ENCODE results near the gene DNM3. TPM values are rescaled to one million over a fixed set of nuclear protein-coding genes. Genes with fewer than 3 reads are reported as not detected.

Gene DNM3
- polyA plus RNA-seq, 4 donors = 0.67 to 1.2 (median 0.99) TPM; not detected in 1

DNA sequence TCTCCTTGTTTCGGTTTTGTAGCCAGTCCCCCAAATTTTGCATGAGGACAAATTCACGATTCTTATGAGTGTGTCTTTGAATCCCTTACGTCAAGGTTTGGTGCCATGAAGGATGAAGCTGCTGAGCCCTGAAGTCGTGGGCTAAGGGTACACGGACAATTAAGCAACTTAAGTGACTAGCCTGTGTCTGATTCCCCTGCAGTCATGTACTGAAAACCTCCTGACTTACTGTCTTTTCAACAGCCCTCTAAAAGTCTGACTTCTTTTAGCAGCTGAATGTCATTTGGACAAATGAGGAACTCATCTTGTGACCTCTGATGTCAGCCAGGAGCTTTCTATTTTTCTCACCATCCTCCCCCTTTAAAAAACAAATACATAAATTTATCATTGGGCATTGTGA is 552.1 kb downstream of the DNM3 start:
- H3K4me1 ChIP-seq (ENCODE audit: control insufficient read depth in 3 of 3, insufficient read depth in 2 of 3, low read depth in 1 of 3, low read length in 2 of 3) = peaks cover 0 to 9% (median 3%) of the 10 kb centered on the region in 3 donors
- no peak overlapping the region for H3K4me3 ChIP-seq (ENCODE audit: low read depth in 1 of 3, low read length in 3 of 3)
- H3K9me3 ChIP-seq (ENCODE audit: control insufficient read depth in 2 of 2, insufficient read depth in 1 of 2, low read depth in 1 of 2, low read length in 1 of 2) = no peaks in the 10 kb centered on the region
- FAIRE-seq (no peak), DNase-seq (no peak)
- no peaks in the 10 kb centered on the region for H3K27me3 ChIP-seq (ENCODE audit: control insufficient read depth in 3 of 3, insufficient read depth in 3 of 3, low read length in 3 of 3)
- H3K27ac ChIP-seq (ENCODE audit: low read depth in 1 of 3, low read length in 2 of 3) = peak overlapping the region in 1 of 3 donors; percentile 57
- 84 to 94% (median 89%) methylated on average over 5 of the region's 5 CpGs for WGBS, 3 donors
- H3K36me3 ChIP-seq (ENCODE audit: control insufficient read depth in 3 of 3, insufficient read depth in 2 of 3, low read depth in 1 of 3, low read length in 3 of 3) = no peaks in the 10 kb centered on the region

DNA sequence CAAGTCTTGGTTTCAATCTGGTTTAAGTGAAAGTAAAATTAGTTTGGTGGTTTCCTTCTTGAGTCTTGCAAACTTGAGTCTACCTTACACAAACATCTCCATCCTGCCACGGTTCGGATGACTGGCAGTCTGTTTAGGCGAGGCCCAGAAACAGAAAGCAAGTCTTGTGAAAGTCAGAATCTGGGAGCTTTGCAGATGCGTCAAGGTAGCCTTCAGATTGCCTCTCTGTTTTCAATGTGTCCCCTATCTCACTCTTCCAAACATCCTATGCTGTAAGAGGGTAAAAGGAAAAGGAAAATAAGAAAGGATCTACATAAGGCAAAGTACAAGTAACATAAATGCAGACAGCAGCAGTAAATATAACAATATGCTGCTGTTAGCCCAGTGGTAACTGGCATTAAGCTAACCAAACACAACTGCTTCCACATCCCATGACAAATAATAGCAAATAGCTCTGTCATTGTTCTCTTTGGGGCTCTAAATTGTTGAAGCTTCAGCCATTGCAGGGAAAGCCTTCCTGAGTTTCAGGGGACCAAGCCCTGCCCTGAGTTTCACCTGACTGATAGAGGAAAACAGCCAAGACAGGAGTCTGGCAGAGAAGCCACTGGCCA is 552.9 kb downstream of the DNM3 start:
- Histone ChIP-seq H3K36me3 (ENCODE audit: control insufficient read depth in 3 of 3, insufficient read depth in 2 of 3, low read depth in 1 of 3, low read length in 3 of 3) (no peaks in the 10 kb centered on the region), H3K9me3 (ENCODE audit: control insufficient read depth in 2 of 2, insufficient read depth in 1 of 2, low read depth in 1 of 2, low read length in 1 of 2) (no peaks in the 10 kb centered on the region), H3K27ac (ENCODE audit: low read depth in 1 of 3, low read length in 2 of 3) (peak overlapping the region in 2 of 3 donors; percentile 22 to 51), H3K27me3 (ENCODE audit: control insufficient read depth in 3 of 3, insufficient read depth in 3 of 3, low read length in 3 of 3) (no peaks in the 10 kb centered on the region), H3K4me1 (ENCODE audit: control insufficient read depth in 3 of 3, insufficient read depth in 2 of 3, low read depth in 1 of 3, low read length in 2 of 3) (peaks cover 0 to 12% (median 3%) of the 10 kb centered on the region in 3 donors), H3K4me3 (ENCODE audit: low read depth in 1 of 3, low read length in 3 of 3) (no peak overlapping the region)
- 8 to 26% (median 10%) methylated on average over 4 of the region's 4 CpGs for WGBS, 3 donors
- FAIRE-seq = no peak
- DNase-seq = peak; percentile 65 to 71

DNA sequence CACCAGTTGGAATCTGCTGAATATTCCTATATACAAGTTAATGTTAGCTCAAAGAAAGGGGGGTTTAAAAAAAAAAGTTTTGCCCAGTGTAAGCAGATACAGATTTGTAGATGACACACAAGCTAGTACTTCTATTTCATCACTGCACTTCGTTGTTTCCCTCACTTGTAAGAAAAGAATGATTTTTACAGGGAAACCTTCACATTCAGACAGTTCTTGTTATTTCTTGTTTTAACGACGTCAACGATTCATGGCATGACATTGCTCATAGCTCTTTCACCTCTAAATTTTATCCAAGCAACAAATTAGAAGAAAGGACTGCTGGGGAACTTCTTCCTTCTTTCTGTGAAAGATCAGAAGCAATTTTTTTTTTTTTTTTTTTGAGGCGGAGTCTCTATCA is 553.5 kb downstream of the DNM3 start:
- peaks cover 0 to 18% (median 3%) of the 10 kb centered on the region in 3 donors for H3K4me1 ChIP-seq (ENCODE audit: control insufficient read depth in 3 of 3, insufficient read depth in 2 of 3, low read depth in 1 of 3, low read length in 2 of 3)

DNA sequence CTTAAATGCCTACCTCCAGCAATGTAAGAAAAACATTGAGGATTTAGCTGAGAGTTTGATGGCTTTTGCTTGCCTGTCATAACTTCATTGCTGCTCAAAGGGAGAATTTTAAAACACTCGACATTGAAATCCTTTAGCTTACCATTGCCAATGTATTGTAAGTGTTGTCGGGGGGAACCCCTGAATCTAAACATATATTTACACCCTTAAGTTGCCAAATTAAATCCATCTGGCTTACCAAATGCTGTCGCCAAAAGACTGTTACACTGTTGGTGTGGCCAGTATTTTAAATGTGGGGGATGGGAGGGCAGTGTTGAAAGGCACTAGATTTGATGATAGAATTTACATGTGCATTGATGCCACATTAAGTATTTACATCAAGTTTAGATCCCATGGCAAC is 554.3 kb downstream of the DNM3 start:
- WGBS, 3 donors = 83 to 96% (median 91%) methylated on average over 3 of the region's 3 CpGs
- Histone ChIP-seq H3K9me3 (ENCODE audit: control insufficient read depth in 2 of 2, insufficient read depth in 1 of 2, low read depth in 1 of 2, low read length in 1 of 2) (no peaks in the 10 kb centered on the region), H3K4me3 (ENCODE audit: low read depth in 1 of 3, low read length in 3 of 3) (no peak overlapping the region), H3K36me3 (ENCODE audit: control insufficient read depth in 3 of 3, insufficient read depth in 2 of 3, low read depth in 1 of 3, low read length in 3 of 3) (no peaks in the 10 kb centered on the region), H3K4me1 (ENCODE audit: control insufficient read depth in 3 of 3, insufficient read depth in 2 of 3, low read depth in 1 of 3, low read length in 2 of 3) (peaks cover 0 to 23% (median 3%) of the 10 kb centered on the region in 3 donors), H3K27ac (ENCODE audit: low read depth in 1 of 3, low read length in 2 of 3) (no peak overlapping the region), H3K27me3 (ENCODE audit: control insufficient read depth in 3 of 3, insufficient read depth in 3 of 3, low read length in 3 of 3) (no peaks in the 10 kb centered on the region)
- DNase-seq (no peak), FAIRE-seq (no peak)

More for the DNA sequence above, 553.5 kb downstream of the DNM3 start:
- Histone ChIP-seq H3K9me3 (ENCODE audit: control insufficient read depth in 2 of 2, insufficient read depth in 1 of 2, low read depth in 1 of 2, low read length in 1 of 2) (no peaks in the 10 kb centered on the region), H3K4me3 (ENCODE audit: low read depth in 1 of 3, low read length in 3 of 3) (no peak overlapping the region), H3K36me3 (ENCODE audit: control insufficient read depth in 3 of 3, insufficient read depth in 2 of 3, low read depth in 1 of 3, low read length in 3 of 3) (no peaks in the 10 kb centered on the region), H3K27me3 (ENCODE audit: control insufficient read depth in 3 of 3, insufficient read depth in 3 of 3, low read length in 3 of 3) (no peaks in the 10 kb centered on the region), H3K27ac (ENCODE audit: low read depth in 1 of 3, low read length in 2 of 3) (peak overlapping the region in 2 of 3 donors; percentile 22 to 51)
- FAIRE-seq (no peak), DNase-seq (no peak)
- 84 to 91% (median 91%) methylated on average over 5 of the region's 5 CpGs for WGBS, 3 donors

DNA sequence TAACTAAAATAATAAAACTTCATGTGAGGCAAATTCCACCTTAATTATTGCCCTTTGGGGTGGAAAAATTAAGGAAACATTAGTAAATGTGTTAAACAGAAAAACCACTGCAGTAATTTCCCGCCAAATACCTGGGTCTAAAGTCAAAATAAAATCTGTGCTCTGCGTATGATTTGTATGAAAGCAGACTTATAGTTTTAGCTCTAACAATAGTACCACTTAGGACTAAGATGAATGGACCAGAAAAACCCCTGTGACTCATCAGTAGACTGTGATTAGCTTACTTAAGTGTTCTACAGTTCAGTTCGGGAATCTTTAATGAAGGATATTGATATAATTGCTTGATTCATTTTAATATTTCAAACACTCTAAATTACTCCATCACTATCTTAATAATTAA is 555.9 kb downstream of the DNM3 start:
- H3K4me1 ChIP-seq (ENCODE audit: control insufficient read depth in 3 of 3, insufficient read depth in 2 of 3, low read depth in 1 of 3, low read length in 2 of 3) = peaks cover 0 to 23% (median 0%) of the 10 kb centered on the region in 3 donors
- no peaks in the 10 kb centered on the region for H3K9me3 ChIP-seq (ENCODE audit: control insufficient read depth in 2 of 2, insufficient read depth in 1 of 2, low read depth in 1 of 2, low read length in 1 of 2)
- H3K27ac ChIP-seq (ENCODE audit: low read depth in 1 of 3, low read length in 2 of 3) = no peak overlapping the region
- H3K36me3 ChIP-seq (ENCODE audit: control insufficient read depth in 3 of 3, insufficient read depth in 2 of 3, low read depth in 1 of 3, low read length in 3 of 3) = no peaks in the 10 kb centered on the region
- DNase-seq (no peak), FAIRE-seq (no peak)
- WGBS, 3 donors = 62 to 66% (median 64%) methylated on average over 3 of the region's 3 CpGs
- H3K4me3 ChIP-seq (ENCODE audit: low read depth in 1 of 3, low read length in 3 of 3) = no peak overlapping the region
- H3K27me3 ChIP-seq (ENCODE audit: control insufficient read depth in 3 of 3, insufficient read depth in 3 of 3, low read length in 3 of 3) = no peaks in the 10 kb centered on the region

DNA sequence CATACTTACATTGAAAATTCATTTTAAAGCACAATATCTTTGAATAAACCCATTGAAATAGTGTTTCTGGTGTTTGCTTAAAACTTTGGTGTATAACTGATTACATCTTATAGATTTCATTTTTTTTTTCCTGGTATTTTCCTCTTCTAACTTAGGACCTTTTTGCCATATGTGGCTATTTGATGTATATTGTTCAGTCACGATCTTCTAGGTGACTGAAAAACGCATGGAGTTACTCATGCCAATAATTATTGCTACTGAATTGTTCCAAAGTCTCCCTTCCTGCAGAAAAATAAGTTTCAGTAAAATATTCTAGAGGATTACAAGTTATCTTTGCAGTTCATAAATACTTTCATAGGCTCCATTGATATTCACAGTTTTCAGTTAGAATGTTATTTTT is 556.3 kb downstream of the DNM3 start:
- DNase-seq (no peak), FAIRE-seq (no peak)
- Histone ChIP-seq H3K27ac (ENCODE audit: low read depth in 1 of 3, low read length in 2 of 3) (no peak overlapping the region), H3K4me3 (ENCODE audit: low read depth in 1 of 3, low read length in 3 of 3) (no peak overlapping the region), H3K9me3 (ENCODE audit: control insufficient read depth in 2 of 2, insufficient read depth in 1 of 2, low read depth in 1 of 2, low read length in 1 of 2) (no peaks in the 10 kb centered on the region), H3K36me3 (ENCODE audit: control insufficient read depth in 3 of 3, insufficient read depth in 2 of 3, low read depth in 1 of 3, low read length in 3 of 3) (no peaks in the 10 kb centered on the region), H3K27me3 (ENCODE audit: control insufficient read depth in 3 of 3, insufficient read depth in 3 of 3, low read length in 3 of 3) (no peaks in the 10 kb centered on the region), H3K4me1 (ENCODE audit: control insufficient read depth in 3 of 3, insufficient read depth in 2 of 3, low read depth in 1 of 3, low read length in 2 of 3) (peaks cover 0 to 23% (median 0%) of the 10 kb centered on the region in 3 donors)
- 83 to 85% (median 83%) methylated on average over 2 of the region's 2 CpGs for WGBS, 3 donors

DNA sequence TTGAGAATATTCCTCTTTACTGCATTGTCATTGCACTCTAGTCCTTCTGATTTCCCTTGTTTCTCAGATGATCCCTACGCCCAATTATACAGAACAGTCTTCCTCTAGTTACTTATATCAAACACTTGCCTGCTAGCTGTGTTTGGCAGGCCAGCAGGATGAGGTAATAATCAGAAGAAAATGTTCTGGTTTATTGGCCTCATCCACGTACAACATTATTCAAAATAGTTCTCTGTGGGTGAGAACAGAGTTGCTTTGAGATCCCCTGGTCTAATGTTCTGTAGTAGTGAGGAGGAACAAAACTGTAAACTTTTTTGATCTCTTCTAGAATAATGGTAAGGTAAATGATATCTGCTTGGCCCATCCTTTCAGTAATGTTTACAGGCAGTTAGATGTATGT is 556.9 kb downstream of the DNM3 start:
- Histone ChIP-seq H3K27ac (ENCODE audit: low read depth in 1 of 3, low read length in 2 of 3) (no peak overlapping the region), H3K27me3 (ENCODE audit: control insufficient read depth in 3 of 3, insufficient read depth in 3 of 3, low read length in 3 of 3) (no peaks in the 10 kb centered on the region), H3K4me3 (ENCODE audit: low read depth in 1 of 3, low read length in 3 of 3) (no peak overlapping the region), H3K9me3 (ENCODE audit: control insufficient read depth in 2 of 2, insufficient read depth in 1 of 2, low read depth in 1 of 2, low read length in 1 of 2) (no peaks in the 10 kb centered on the region), H3K4me1 (ENCODE audit: control insufficient read depth in 3 of 3, insufficient read depth in 2 of 3, low read depth in 1 of 3, low read length in 2 of 3) (peaks cover 0 to 23% (median 0%) of the 10 kb centered on the region in 3 donors), H3K36me3 (ENCODE audit: control insufficient read depth in 3 of 3, insufficient read depth in 2 of 3, low read depth in 1 of 3, low read length in 3 of 3) (no peaks in the 10 kb centered on the region)
- FAIRE-seq (no peak), DNase-seq (no peak)
- 62 to 73% (median 71%) methylated on average over 2 of the region's 2 CpGs for WGBS, 3 donors

DNA sequence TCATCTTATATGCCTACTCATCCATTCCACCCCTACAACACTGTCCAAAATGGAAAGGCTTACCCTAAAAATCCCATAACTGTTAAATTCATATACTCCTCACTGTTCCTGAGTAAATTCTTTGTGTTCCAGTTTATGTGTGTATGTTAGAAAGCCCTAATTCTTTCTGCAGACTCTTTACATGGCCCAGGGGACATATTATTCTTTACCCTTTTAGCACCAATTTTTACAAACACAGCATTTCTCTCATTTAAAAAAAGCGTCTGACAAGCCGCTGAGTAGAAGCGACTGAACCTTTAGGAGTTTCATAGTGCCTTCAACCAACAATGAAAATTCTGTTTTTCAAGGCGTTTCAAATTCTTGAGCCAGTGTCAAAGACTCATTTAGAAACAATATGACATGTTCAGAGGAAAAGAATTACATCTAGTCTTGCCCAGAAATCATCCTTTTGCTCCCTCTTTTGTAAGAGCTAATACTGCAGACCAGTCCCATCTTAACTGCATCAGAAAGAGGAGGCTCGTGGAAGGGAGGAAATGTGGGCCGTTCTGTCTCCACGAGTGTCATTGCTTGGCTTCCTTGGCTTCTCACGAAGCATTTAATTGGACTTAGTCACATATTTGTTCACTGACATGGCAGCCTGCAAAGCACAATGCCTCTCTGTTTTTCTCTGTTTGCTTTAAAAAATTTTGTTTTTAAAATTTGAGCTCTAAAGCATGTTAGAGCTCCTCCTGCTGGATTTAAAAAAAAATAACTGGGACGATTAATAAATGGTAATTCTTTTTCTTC is 557.9 kb downstream of the DNM3 start:
- no peaks in the 10 kb centered on the region for H3K9me3 ChIP-seq (ENCODE audit: control insufficient read depth in 2 of 2, insufficient read depth in 1 of 2, low read depth in 1 of 2, low read length in 1 of 2)
- 36 to 43% (median 40%) methylated on average over 9 of the region's 9 CpGs for WGBS, 3 donors
- H3K27ac ChIP-seq (ENCODE audit: low read depth in 1 of 3, low read length in 2 of 3) = peak overlapping the region in 1 of 3 donors; percentile 33
- DNase-seq (peak; percentile 52 to 67), FAIRE-seq (peak; percentile 73)
- no peaks in the 10 kb centered on the region for H3K36me3 ChIP-seq (ENCODE audit: control insufficient read depth in 3 of 3, insufficient read depth in 2 of 3, low read depth in 1 of 3, low read length in 3 of 3)
- no peaks in the 10 kb centered on the region for H3K27me3 ChIP-seq (ENCODE audit: control insufficient read depth in 3 of 3, insufficient read depth in 3 of 3, low read length in 3 of 3)
- H3K4me3 ChIP-seq (ENCODE audit: low read depth in 1 of 3, low read length in 3 of 3) = no peak overlapping the region
- H3K4me1 ChIP-seq (ENCODE audit: control insufficient read depth in 3 of 3, insufficient read depth in 2 of 3, low read depth in 1 of 3, low read length in 2 of 3) = peaks cover 0 to 22% (median 0%) of the 10 kb centered on the region in 3 donors
